ENCODE data around the gene ERC2. TPM values are rescaled to one million over a fixed set of nuclear protein-coding genes. Genes with fewer than 3 reads are reported as not detected.

The ERC2 gene
- total RNA-seq, 1 experiment from 2014 or later, result 0.90 TPM

GRCh38 chr3:55669133-55669532, 799.1 kb downstream of the ERC2 start:
- Histone ChIP-seq H3K36me3 (ENCODE audit: insufficient read depth, low read length, poor library complexity, severe bottlenecking) (no peaks in the 10 kb centered on the region), H3K9me3 (ENCODE audit: low read depth, low read length, poor library complexity, severe bottlenecking) (no peaks in the 10 kb centered on the region), H3K4me1 (ENCODE audit: insufficient read depth, low read length, poor library complexity, severe bottlenecking) (no peaks in the 10 kb centered on the region), H3K27ac (ENCODE audit: low read depth, low read length, poor library complexity, severe bottlenecking) (no peak overlapping the region), H3K27me3 (replicated peaks; ENCODE audit: insufficient read depth, low read depth, low read length, poor library complexity) (no peaks in the 10 kb centered on the region), H3K4me3 (ENCODE audit: low read depth, low read length, poor library complexity, severe bottlenecking) (no peak overlapping the region)
- TF ChIP-seq EZH2 (IDR thresholded peaks at IDR 0.05; ENCODE audit: borderline replicate concordance, low read depth, low read length, poor library complexity, severe bottlenecking) (no peak), CTCF (conservative IDR thresholded peaks at IDR 0.05; ENCODE audit: low read depth, low read length) (no peak)
- intact Hi-C loops (cut with micrococcal nuclease; ENCODE audit: unreplicated experiment), result no loop called here
- no TSS peak for BruUV-seq (replicated peaks)
- POLR2A ChIA-PET (ENCODE audit: low non-redundant PET), result no interaction called here
- CTCF ChIA-PET, result no interaction called here
- DNase-seq (ENCODE audit: low spot score), result no peak

GRCh38 chr3:55668359-55668758, 799.9 kb downstream of the ERC2 start:
- POLR2A ChIA-PET (ENCODE audit: low non-redundant PET), result no interaction called here
- intact Hi-C loops (cut with micrococcal nuclease; ENCODE audit: unreplicated experiment), result no loop called here
- H3K36me3 ChIP-seq (ENCODE audit: insufficient read depth, low read length, poor library complexity, severe bottlenecking), result no peaks in the 10 kb centered on the region
- DNase-seq (ENCODE audit: low spot score), result no peak
- no peaks in the 10 kb centered on the region for H3K9me3 ChIP-seq (ENCODE audit: low read depth, low read length, poor library complexity, severe bottlenecking)
- no peak overlapping the region for H3K4me3 ChIP-seq (ENCODE audit: low read depth, low read length, poor library complexity, severe bottlenecking)
- H3K4me1 ChIP-seq (ENCODE audit: insufficient read depth, low read length, poor library complexity, severe bottlenecking), result no peaks in the 10 kb centered on the region
- CTCF ChIA-PET, result no interaction called here
- TF ChIP-seq EZH2 (IDR thresholded peaks at IDR 0.05; ENCODE audit: borderline replicate concordance, low read depth, low read length, poor library complexity, severe bottlenecking), result no peak
- no peak for TF ChIP-seq CTCF (conservative IDR thresholded peaks at IDR 0.05; ENCODE audit: low read depth, low read length)
- no peak overlapping the region for H3K27ac ChIP-seq (ENCODE audit: low read depth, low read length, poor library complexity, severe bottlenecking)
- BruUV-seq (replicated peaks), result no TSS peak
- H3K27me3 ChIP-seq (replicated peaks; ENCODE audit: insufficient read depth, low read depth, low read length, poor library complexity), result no peaks in the 10 kb centered on the region

- Histone ChIP-seq H3K4me3 (ENCODE audit: low read depth, low read length, poor library complexity, severe bottlenecking) (no peak overlapping the region), H3K27me3 (replicated peaks; ENCODE audit: insufficient read depth, low read depth, low read length, poor library complexity) (no peaks in the 10 kb centered on the region), H3K27ac (ENCODE audit: low read depth, low read length, poor library complexity, severe bottlenecking) (no peak overlapping the region), H3K9me3 (ENCODE audit: low read depth, low read length, poor library complexity, severe bottlenecking) (no peaks in the 10 kb centered on the region), H3K36me3 (ENCODE audit: insufficient read depth, low read length, poor library complexity, severe bottlenecking) (no peaks in the 10 kb centered on the region), H3K4me1 (ENCODE audit: insufficient read depth, low read length, poor library complexity, severe bottlenecking) (no peaks in the 10 kb centered on the region)
- intact Hi-C loops (cut with micrococcal nuclease; ENCODE audit: unreplicated experiment), result no loop called here
- no TSS peak for BruUV-seq (replicated peaks)
- DNase-seq (ENCODE audit: low spot score), result no peak
- CTCF ChIA-PET, result no interaction called here
- POLR2A ChIA-PET (ENCODE audit: low non-redundant PET), result no interaction called here
- TF ChIP-seq EZH2 (IDR thresholded peaks at IDR 0.05; ENCODE audit: borderline replicate concordance, low read depth, low read length, poor library complexity, severe bottlenecking), result no peak
- TF ChIP-seq CTCF (conservative IDR thresholded peaks at IDR 0.05; ENCODE audit: low read depth, low read length), result no peak
These were observed 803.9 kb downstream of the ERC2 start for GRCh38 chr3:55664387-55664786.

All from A673 (cell line).